ENCODE results near the gene ZSCAN32.

Gene ZSCAN32
- long read RNA-seq, transcript ZSCAN32-215 (4 exons, 2,788 nt), result major isoform, 22 of 159 reads
- long read RNA-seq, transcript ZSCAN32-205 (3 exons, 1,746 nt), result minor isoform, 5 of 159 reads
- long read RNA-seq, transcript ZSCAN32-202 (7 exons, 3,173 nt), result minor isoform, 10 of 159 reads
- long read RNA-seq, partial matches to known transcripts, result 62 of 159 reads
- long read RNA-seq, other reads (novel, unspliced or antisense), result 49 of 159 reads

- peak within 1 kb of the TSS; percentile 87 for H3K4me3 ChIP-seq (replicated peaks; ENCODE audit: insufficient read depth, low read length)
- H3K27ac ChIP-seq (replicated peaks), result peak within 1 kb of the TSS; percentile 84
- peak; percentile 98 to 100 for DNase-seq (ENCODE audit: low read depth in 1 of 2, low spot score in 1 of 2)
- H3K27me3 ChIP-seq (ENCODE audit: insufficient read depth, poor library complexity, severe bottlenecking), result no peaks in the 10 kb centered on the region
- TF ChIP-seq POLR2AphosphoS5 (IDR thresholded peaks at IDR 0.05; ENCODE audit: low read depth) (peak; percentile 72), SPI1 (IDR thresholded peaks at IDR 0.05; ENCODE audit: borderline replicate concordance, low read depth) (no peak), CTCF (IDR thresholded peaks at IDR 0.05; ENCODE audit: insufficient read depth, low read length) (no peak), REST (IDR thresholded peaks at IDR 0.05; ENCODE audit: insufficient replicate concordance, low read depth) (peak; percentile 27), GABPA (IDR thresholded peaks at IDR 0.05; ENCODE audit: low read depth) (peak; percentile 69)
Observed at GRCh38 chr16:3400779-3401688, at the start of gene ZSCAN32, which contains the start of gene ZNF174. Gene ZSCAN32 (minus strand): TSS chr16:3401004. CDS start chr16:3397557, 3,447 bp downstream. Gene ZNF174 (plus strand): TSS chr16:3401215. CDS start chr16:3402005, 790 bp downstream.

- peak overlapping the region; percentile 74 for H3K4me3 ChIP-seq (replicated peaks; ENCODE audit: insufficient read depth, low read length)
- DNase-seq (ENCODE audit: low read depth in 1 of 2, low spot score in 1 of 2), result peak in 1 of 2 experiments; percentile 30
- no peaks in the 10 kb centered on the region for H3K27me3 ChIP-seq (ENCODE audit: insufficient read depth, poor library complexity, severe bottlenecking)
- TF ChIP-seq GABPA (IDR thresholded peaks at IDR 0.05; ENCODE audit: low read depth), result no peak
- no peak for TF ChIP-seq POLR2AphosphoS5 (IDR thresholded peaks at IDR 0.05; ENCODE audit: low read depth)
- TF ChIP-seq REST (IDR thresholded peaks at IDR 0.05; ENCODE audit: insufficient replicate concordance, low read depth), result no peak
- TF ChIP-seq CTCF (IDR thresholded peaks at IDR 0.05; ENCODE audit: insufficient read depth, low read length), result no peak
- H3K27ac ChIP-seq (replicated peaks), result peak overlapping the region; percentile 70
Observed at GRCh38 chr16:3444032-3444388, 43.2 kb upstream of the ZSCAN32 start.

- TF ChIP-seq GABPA (IDR thresholded peaks at IDR 0.05; ENCODE audit: low read depth) (peak; percentile 85), REST (IDR thresholded peaks at IDR 0.05; ENCODE audit: insufficient replicate concordance, low read depth) (no peak), SPI1 (IDR thresholded peaks at IDR 0.05; ENCODE audit: borderline replicate concordance, low read depth) (peak; percentile 67; the same call in 1 of the 2 replicates), CTCF (IDR thresholded peaks at IDR 0.05; ENCODE audit: insufficient read depth, low read length) (no peak), POLR2AphosphoS5 (IDR thresholded peaks at IDR 0.05; ENCODE audit: low read depth) (peak; percentile 38; the same call in 1 of the 2 replicates)
- Histone ChIP-seq H3K4me3 (replicated peaks; ENCODE audit: insufficient read depth, low read length) (peak within 1 kb of the TSS; percentile 74), H3K27ac (replicated peaks) (peak within 1 kb of the TSS; percentile 70), H3K27me3 (ENCODE audit: insufficient read depth, poor library complexity, severe bottlenecking) (no peaks in the 10 kb centered on the region)
- DNase-seq (ENCODE audit: low read depth in 1 of 2, low spot score in 1 of 2), result peak; percentile 77 to 91
Observed at GRCh38 chr16:3443108-3444031, 42.6 kb upstream of the ZSCAN32 start, which contains the start of the genes NAA60 and ZNF597. Gene NAA60 (plus strand): TSS chr16:3443680. CDS start chr16:3476228, 32,548 bp downstream. Gene ZNF597 (minus strand): TSS chr16:3443504. CDS start chr16:3443153, 351 bp downstream.
